K562 (cell line): ENCODE measurements around the gene BCAS3. TPM values are rescaled to one million over a fixed set of nuclear protein-coding genes. Genes with fewer than 3 reads are reported as not detected.

Experiments
- ATAC-seq: fragments of 200-7000 bp; cut with Tn5 transposase; 3 replicates; pipeline ENCODE4 v1.9.1; 2020; ENCODE audit warnings: moderate library complexity
- BruUV-seq: library from RNA; stranded (reverse); fragments of 400-500 nt; replicated peaks from 2 replicates; lab custom pipeline; 2021; lab: Mats Ljungman, UMichigan
- CTCF ChIA-PET: fragments of 300-600 bp; formaldehyde crosslinking; extraction: SDS; loops from one replicate; lab custom pipeline; 2021; ENCODE audit warnings: low intra/inter-chr PET ratio; lab: Yijun Ruan, JAX
- POLR2A ChIA-PET: fragments of 300-600, 350-650 bp; sonication (Branson Sonifier 250); formaldehyde crosslinking; extraction: SDS; loops from one replicate; lab custom pipeline; 2021; ENCODE audit warnings: antibody characterized with exemption, inconsistent platforms; lab: Yijun Ruan, JAX
- DNase-seq, 4 experiments: peaks; one replicate each; pipeline versions ENCODE4 v3.0.0 to v3.0.0-alpha.2; 2011 to 2018; ENCODE audit warnings: low spot score in 3 of 4, mixed read lengths in 3 of 4; ENCODE audit errors: extremely low read depth in 1 of 4
- FAIRE-seq: peaks from 2 replicates; lab custom pipeline; 2011; peaks lifted over from hg19 to GRCh38; lab: Jason Lieb, UNC
- H2AFZ ChIP-seq: 2 replicates; pipeline ENCODE4 v1.6.0; 2011; ENCODE audit warnings: low read depth, low read length, control low read depth, inconsistent platforms
- H3K27ac ChIP-seq: fragments of 200-600 bp; 3 replicates; pipeline ENCODE4 v1.8.0; 2011; ENCODE audit warnings: low read depth, mild to moderate bottlenecking, control low read depth, inconsistent platforms, low read length, moderate library complexity, mixed read lengths; ENCODE audit errors: extremely low read depth
- H3K27me3 ChIP-seq, 2 experiments: fragments of 300-600 bp in 1 of 2; 2 replicates in 1 of 2; 3 replicates in 1 of 2; pipeline versions ENCODE4 v1.6.0 to v1.8.0; 2011; ENCODE audit warnings: inconsistent platforms in 2 of 2, low read length in 2 of 2, mild to moderate bottlenecking in 1 of 2, mixed read lengths in 1 of 2, moderate library complexity in 1 of 2; ENCODE audit not compliant: control insufficient read depth in 2 of 2, insufficient read depth in 2 of 2
- H3K36me3 ChIP-seq: fragments of 300-600 bp; 3 replicates; pipeline ENCODE4 v1.8.0; 2011; ENCODE audit warnings: mild to moderate bottlenecking, low read length, inconsistent platforms; ENCODE audit not compliant: control insufficient read depth, insufficient read depth
- H3K4me1 ChIP-seq, 2 experiments: fragments of 200-600 bp in 1 of 2; replicated peaks in 1 of 2; 2 replicates in 1 of 2; 3 replicates in 1 of 2; pipeline versions ENCODE4 v1.5.1 to v1.8.0; 2011; ENCODE audit warnings: inconsistent platforms in 2 of 2, low read length in 2 of 2, mild to moderate bottlenecking in 1 of 2, mixed read lengths in 1 of 2, moderate library complexity in 1 of 2; ENCODE audit not compliant: control insufficient read depth in 2 of 2, insufficient read depth in 2 of 2
- H3K4me2 ChIP-seq: 2 replicates; pipeline ENCODE4 v1.6.1; 2011; ENCODE audit warnings: low read length, control low read depth, inconsistent platforms, mixed read lengths; ENCODE audit not compliant: insufficient read depth
- H3K4me3 ChIP-seq: fragments of 200-600 bp; sonication (generic), shearing (Covaris generic); 2 replicates; pipeline ENCODE4 v1.5.1; 2016; ENCODE audit warnings: control low read depth, inconsistent platforms
- H3K79me2 ChIP-seq: fragments of 200-600 bp; 3 replicates; pipeline ENCODE4 v1.8.0; 2011; ENCODE audit warnings: low read length, inconsistent platforms; ENCODE audit not compliant: control insufficient read depth, insufficient read depth
- H3K9ac ChIP-seq, 2 experiments: 2 replicates each; pipeline versions ENCODE4 v1.6.0 to v1.6.1; 2011; ENCODE audit warnings: low read depth in 2 of 2, low read length in 2 of 2, control low read depth in 1 of 2, inconsistent platforms in 1 of 2, mild to moderate bottlenecking in 1 of 2, mixed read lengths in 1 of 2; ENCODE audit not compliant: insufficient read depth in 1 of 2
- H3K9me1 ChIP-seq: one replicate; pipeline ENCODE4 v1.6.0; 2011; ENCODE audit warnings: inconsistent platforms, mild to moderate bottlenecking, low read length, moderate library complexity; ENCODE audit not compliant: control insufficient read depth, insufficient read depth
- H3K9me3 ChIP-seq: replicated peaks from 2 replicates; pipeline ENCODE4 v1.5.1; 2011; ENCODE audit warnings: low read depth, low read length, inconsistent platforms; ENCODE audit not compliant: control insufficient read depth, insufficient read depth
- H4K20me1 ChIP-seq: replicated peaks from 2 replicates; pipeline ENCODE4 v1.6.1; 2011; ENCODE audit warnings: low read length, inconsistent platforms, mixed read lengths; ENCODE audit not compliant: control insufficient read depth, insufficient read depth
- CHD2 ChIP-seq: IDR thresholded peaks from 2 replicates; pipeline ENCODE4 v1.6.1; 2011; ENCODE audit warnings: low read depth, low read length
- WGBS: fragments of 100-300 bp; shearing (Covaris generic); methylation state at CpG from one replicate; pipeline ENCODE4 v1.1.6; 2016; ENCODE audit warnings: low coverage, mixed read lengths; ENCODE audit not compliant: insufficient coverage; ENCODE audit errors: missing lambda C conversion rate; 5-methylcytosine and 5-hydroxymethylcytosine counted together
- in situ Hi-C: fragments of 300-500 bp; cut with MboI; formaldehyde crosslinking; loops from 4 replicates; pipeline ENCODE4 v1.15.0; 2018; ENCODE audit warnings: inconsistent platforms, mixed read lengths
- intact Hi-C: fragments of 100-400 bp; cut with micrococcal nuclease; formaldehyde crosslinking; loops from 2 replicates; pipeline ENCODE4 v1.14.2; 2022
- polyA plus RNA-seq, 8 experiments: library from polyadenylated mRNA; depleted of rRNA in 4 of 8; stranded (reverse) in 5 of 8; unstranded in 3 of 8; fragments of >200 nt; fragmentation: Nextera tagmentation in 2 of 8; fragmentation: Illumina TruSeq in 1 of 8; extraction: Ambion mirVana in 2 of 8; extraction: Trizol in 1 of 8; gene quantifications; 2 replicates each; pipeline versions ENCODE4 v1.2.1 to v1.2.3, GENCODE V29; 2011 to 2014; ENCODE audit warnings: inconsistent platforms in 1 of 8, missing spikeins in 1 of 8
- total RNA-seq, 7 experiments: library from RNA; depleted of rRNA in 6 of 7; stranded (reverse); fragments of >200 nt in 6 of 7; fragmentation: Illumina TruSeq in 2 of 7; extraction: Trizol in 2 of 7; gene quantifications; 2 replicates each; pipeline versions ENCODE4 v1.2.1 to v1.2.3, GENCODE V29; 2011 to 2021; ENCODE audit warnings: low replicate concordance in 1 of 7
- TF ChIP-seq, protein P1 (sequence below), 3 experiments: fragments of 200-800 bp in 1 of 3; fragments of 250-450 bp in 1 of 3; fragments of 450-650 bp in 1 of 3; sonication (Bioruptor Pico) in 1 of 3; sonication (Bioruptor generic) in 1 of 3; formaldehyde crosslinking in 1 of 3; IDR thresholded peaks; 2 replicates each; pipeline versions ENCODE4 v1.6.1 to v1.8.0; 2016 to 2022; ENCODE audit warnings: mild to moderate bottlenecking in 2 of 3, missing genetic modification characterization in 2 of 3, missing compliant biosample characterization in 1 of 3, moderate library complexity in 1 of 3

BCAS3 gene
- total and polyA plus RNA-seq, 9 of the 15 experiments (the other 6 are each of a cell fraction or from before 2014, with no cell fraction given): 1.9 to 5.5 (median 3.5) TPM

- Histone ChIP-seq H3K27me3 (peaks cover 0 to 2% of the 10 kb centered on the region in 2 experiments; a peak in 2 of 5 replicates), H3K4me1 (no peaks in the 10 kb centered on the region), H3K36me3 (no peaks in the 10 kb centered on the region), H3K79me2 (no peaks in the 10 kb centered on the region), H3K9me1 (no peaks in the 10 kb centered on the region), H3K4me3 (no peak overlapping the region), H3K4me2 (no peak overlapping the region), H3K9me3 (0 out of 2 replicates have a peak, but pooled peaks cover 1% of the 10 kb centered on the region), H2AFZ (no peak overlapping the region), H3K27ac (no peak overlapping the region), H3K9ac (no peak overlapping the region), H4K20me1 (0 out of 2 replicates have a peak, but pooled peaks cover 5% of the 10 kb centered on the region)
- WGBS: 4% methylated on average over 3 of the region's 3 CpGs
- no TSS peak for BruUV-seq
- TF ChIP-seq CHD2: no peak
- TF ChIP-seq, protein P1, sequence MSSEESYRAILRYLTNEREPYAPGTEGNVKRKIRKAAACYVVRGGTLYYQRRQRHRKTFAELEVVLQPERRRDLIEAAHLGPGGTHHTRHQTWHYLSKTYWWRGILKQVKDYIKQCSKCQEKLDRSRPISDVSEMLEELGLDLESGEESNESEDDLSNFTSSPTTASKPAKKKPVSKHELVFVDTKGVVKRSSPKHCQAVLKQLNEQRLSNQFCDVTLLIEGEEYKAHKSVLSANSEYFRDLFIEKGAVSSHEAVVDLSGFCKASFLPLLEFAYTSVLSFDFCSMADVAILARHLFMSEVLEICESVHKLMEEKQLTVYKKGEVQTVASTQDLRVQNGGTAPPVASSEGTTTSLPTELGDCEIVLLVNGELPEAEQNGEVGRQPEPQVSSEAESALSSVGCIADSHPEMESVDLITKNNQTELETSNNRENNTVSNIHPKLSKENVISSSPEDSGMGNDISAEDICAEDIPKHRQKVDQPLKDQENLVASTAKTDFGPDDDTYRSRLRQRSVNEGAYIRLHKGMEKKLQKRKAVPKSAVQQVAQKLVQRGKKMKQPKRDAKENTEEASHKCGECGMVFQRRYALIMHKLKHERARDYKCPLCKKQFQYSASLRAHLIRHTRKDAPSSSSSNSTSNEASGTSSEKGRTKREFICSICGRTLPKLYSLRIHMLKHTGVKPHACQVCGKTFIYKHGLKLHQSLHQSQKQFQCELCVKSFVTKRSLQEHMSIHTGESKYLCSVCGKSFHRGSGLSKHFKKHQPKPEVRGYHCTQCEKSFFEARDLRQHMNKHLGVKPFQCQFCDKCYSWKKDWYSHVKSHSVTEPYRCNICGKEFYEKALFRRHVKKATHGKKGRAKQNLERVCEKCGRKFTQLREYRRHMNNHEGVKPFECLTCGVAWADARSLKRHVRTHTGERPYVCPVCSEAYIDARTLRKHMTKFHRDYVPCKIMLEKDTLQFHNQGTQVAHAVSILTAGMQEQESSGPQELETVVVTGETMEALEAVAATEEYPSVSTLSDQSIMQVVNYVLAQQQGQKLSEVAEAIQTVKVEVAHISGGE (CRISPR knock-in tag; IDR thresholded peaks at IDR 0.05): peak in 1 of 3 experiments; percentile 34; a peak in 1 of 6 replicates
- ChIA-PET POLR2A (interaction anchor here (1.2 kb wide), 1 partner anchor 10 kb away, joined by 3 read pairs; no protein-coding TSS in a partner anchor), CTCF (no interaction called here)
- in situ Hi-C loops: no loop called here
- no peak for DNase-seq
- intact Hi-C loops: no loop called here
- FAIRE-seq: no peak
- no peak for ATAC-seq
These were observed 555.2 kb downstream of the BCAS3 start for GRCh38 chr17:61232871-61233270.
